Mucosa of descending colon (tissue), 3 donors: Measurements from ENCODE around the gene KCTD16. TPM values are rescaled to one million over a fixed set of nuclear protein-coding genes. Genes with fewer than 3 reads are reported as not detected.

Experiments
- ATAC-seq: fragments of 200-7000 bp; cut with Tn5 transposase; one replicate; pipeline ENCODE4 v1.9.1; 2020; ENCODE audit warnings: mild to moderate bottlenecking, moderate library complexity
- DNase-seq, 3 donors: peaks; one replicate each; pipeline ENCODE4 v3.0.0-alpha.2; 2020
- H3K36me3 ChIP-seq: fragments of 200-600 bp; one replicate; pipeline ENCODE4 v1.8.0; 2021; ENCODE audit warnings: low read depth, mild to moderate bottlenecking
- H3K4me1 ChIP-seq: fragments of 200-600 bp; one replicate; pipeline ENCODE4 v1.8.0; 2021; ENCODE audit warnings: low read depth, mild to moderate bottlenecking
- H3K4me3 ChIP-seq: fragments of 200-600 bp; one replicate; pipeline ENCODE4 v1.8.0; 2021; ENCODE audit warnings: mild to moderate bottlenecking
- H3K9me3 ChIP-seq: fragments of 200-600 bp; one replicate; pipeline ENCODE4 v1.8.0; 2021; ENCODE audit warnings: mild to moderate bottlenecking
- CTCF ChIP-seq: fragments of 200-600 bp; IDR thresholded peaks from one replicate; pipeline ENCODE4 v1.8.0; 2022; ENCODE audit warnings: antibody characterized with exemption, mild to moderate bottlenecking
- intact Hi-C, 2 donors: fragments of 100-400 bp; cut with DNase I in 1 of 2; cut with micrococcal nuclease in 1 of 2; formaldehyde crosslinking; loops; one replicate each; pipeline versions ENCODE4 v1.11.0 to v1.11.1; 2022; cut with DNase I, micrococcal nuclease
- total RNA-seq, 3 donors: library from RNA; stranded (reverse); fragmentation: NEBNext Ultra II Directional in 2 of 3; extraction: Animal tissue kit (Norgen Biotek cat#: 25700) in 2 of 3; gene quantifications; one replicate each; pipeline versions ENCODE4 v1.2.1 to v1.2.4, GENCODE V29; 2021 to 2023
- donor health status: DM: no; HTN: no; CAD: no; lungs with moderate emphysema.
- donor health status: DM: no; HTN: no; CAD: no.
- donor health status: DM: no; HTN: yes; CAD: no.

The KCTD16 gene
- total RNA-seq, 3 donors from 2014 or later = 0.07 to 0.22 (median 0.12) TPM

GRCh38 chr5:144267961-144268513, 97.4 kb downstream of the KCTD16 start:
- intact Hi-C loops = no loop called here
- no peak for ATAC-seq
- H3K9me3 ChIP-seq = no peaks in the 10 kb centered on the region
- no peaks in the 10 kb centered on the region for H3K4me1 ChIP-seq
- no peaks in the 10 kb centered on the region for H3K36me3 ChIP-seq
- no peak for DNase-seq
- TF ChIP-seq CTCF = no peak
- no peak overlapping the region for H3K4me3 ChIP-seq

- ATAC-seq = no peak
- no peak for TF ChIP-seq CTCF
These were observed 102.8 kb downstream of the KCTD16 start for GRCh38 chr5:144273232-144274027.

GRCh38 chr5:144275329-144275728, 104.7 kb downstream of the KCTD16 start:
- intact Hi-C loops = no loop called here
- ATAC-seq (no peak), DNase-seq (no peak)
- Histone ChIP-seq H3K4me3 (no peak overlapping the region), H3K9me3 (no peaks in the 10 kb centered on the region), H3K4me1 (no peaks in the 10 kb centered on the region), H3K36me3 (no peaks in the 10 kb centered on the region)
- no peak for TF ChIP-seq CTCF

More at GRCh38 chr5:144273232-144274027, 102.8 kb downstream of the KCTD16 start:
- no peaks in the 10 kb centered on the region for H3K36me3 ChIP-seq
- no peaks in the 10 kb centered on the region for H3K4me1 ChIP-seq
- intact Hi-C loops = no loop called here
- no peak overlapping the region for H3K4me3 ChIP-seq
- H3K9me3 ChIP-seq = no peaks in the 10 kb centered on the region
- DNase-seq = no peak

- intact Hi-C loops = no loop called here
These were observed 105.6 kb downstream of the KCTD16 start for GRCh38 chr5:144276034-144276822.

GRCh38 chr5:144281784-144282183, 111.1 kb downstream of the KCTD16 start:
- H3K9me3 ChIP-seq = no peaks in the 10 kb centered on the region
- intact Hi-C loops = no loop called here
- DNase-seq (no peak), ATAC-seq (no peak)
- TF ChIP-seq CTCF = no peak
- H3K36me3 ChIP-seq = no peaks in the 10 kb centered on the region
- no peak overlapping the region for H3K4me3 ChIP-seq
- H3K4me1 ChIP-seq = no peaks in the 10 kb centered on the region

More at GRCh38 chr5:144276034-144276822, 105.6 kb downstream of the KCTD16 start:
- Histone ChIP-seq H3K4me1 (no peaks in the 10 kb centered on the region), H3K9me3 (no peaks in the 10 kb centered on the region), H3K4me3 (no peak overlapping the region), H3K36me3 (no peaks in the 10 kb centered on the region)
- ATAC-seq = no peak
- no peak for DNase-seq
- TF ChIP-seq CTCF = no peak
